ENCODE results near the gene TLK1. TPM values are rescaled to one million over a fixed set of nuclear protein-coding genes. Genes with fewer than 3 reads are reported as not detected.

The TLK1 gene
- total and polyA plus RNA-seq, 7 experiments from 2014 or later = 40.0 to 191 (median 113) TPM

GRCh38 chr2:171173087-171173486, 12.4 kb upstream of the TLK1 start:
- H3K36me3 Mint-ChIP-seq = peaks cover 0 to 3% (median 0%) of the 10 kb centered on the region in 5 donors
- intact Hi-C loops (cut with micrococcal nuclease) = no loop called here
- Histone ChIP-seq H3K36me3 (ENCODE audit: control insufficient read depth in 2 of 3, insufficient read depth in 3 of 3, low read length in 3 of 3) (no peaks in the 10 kb centered on the region), H3K27me3 (ENCODE audit: control insufficient read depth in 2 of 2, insufficient read depth in 2 of 2, low read length in 2 of 2) (no peaks in the 10 kb centered on the region), H3K4me1 (ENCODE audit: control insufficient read depth in 2 of 2, insufficient read depth in 2 of 2, low read length in 2 of 2) (no peaks in the 10 kb centered on the region), H3K4me3 (ENCODE audit: low read length) (no peak overlapping the region), H3K9me3 (ENCODE audit: control insufficient read depth in 2 of 3, low read length in 3 of 3) (no peaks in the 10 kb centered on the region), H3K27ac (ENCODE audit: low read depth, low read length) (no peak overlapping the region)
- H3K4me3 Mint-ChIP-seq = no peak overlapping the region
- peaks cover 0 to 8% (median 2%) of the 10 kb centered on the region in 11 donors for H3K9me3 Mint-ChIP-seq
- no peak for ATAC-seq
- DNase-seq = no peak
- POLR2A ChIA-PET = no interaction called here
- peaks cover 0 to 10% (median 0%) of the 10 kb centered on the region in 7 donors for H3K4me1 Mint-ChIP-seq
- CTCF ChIA-PET = no interaction called here
- H3K27ac Mint-ChIP-seq = peak overlapping the region in 1 of 9 donors; percentile 42
- peaks cover 0 to 2% (median 0%) of the 10 kb centered on the region in 5 donors for H3K27me3 Mint-ChIP-seq

GRCh38 chr2:171171808-171172207, 11.1 kb upstream of the TLK1 start:
- Mint-ChIP-seq H3K36me3 (peaks cover 0 to 3% (median 0%) of the 10 kb centered on the region in 5 donors), H3K4me1 (peaks cover 0 to 10% (median 0%) of the 10 kb centered on the region in 7 donors), H3K27ac (peak overlapping the region in 1 of 9 donors; percentile 60), H3K4me3 (no peak overlapping the region), H3K9me3 (peaks cover 0 to 8% (median 2%) of the 10 kb centered on the region in 11 donors), H3K27me3 (peaks cover 0 to 3% (median 0%) of the 10 kb centered on the region in 5 donors)
- CTCF ChIA-PET = no interaction called here
- Histone ChIP-seq H3K4me1 (ENCODE audit: control insufficient read depth in 2 of 2, insufficient read depth in 2 of 2, low read length in 2 of 2) (no peaks in the 10 kb centered on the region), H3K27ac (ENCODE audit: low read depth, low read length) (no peak overlapping the region), H3K27me3 (ENCODE audit: control insufficient read depth in 2 of 2, insufficient read depth in 2 of 2, low read length in 2 of 2) (no peaks in the 10 kb centered on the region), H3K9me3 (ENCODE audit: control insufficient read depth in 2 of 3, low read length in 3 of 3) (no peaks in the 10 kb centered on the region), H3K36me3 (ENCODE audit: control insufficient read depth in 2 of 3, insufficient read depth in 3 of 3, low read length in 3 of 3) (no peaks in the 10 kb centered on the region), H3K4me3 (ENCODE audit: low read length) (no peak overlapping the region)
- POLR2A ChIA-PET = no interaction called here
- ATAC-seq = no peak
- intact Hi-C loops (cut with micrococcal nuclease) = no loop called here
- no peak for DNase-seq

GRCh38 chr2:171169839-171170238, 9.1 kb upstream of the TLK1 start:
- ChIA-PET POLR2A (no interaction called here), CTCF (no interaction called here)
- ATAC-seq = no peak
- Mint-ChIP-seq H3K27ac (no peak overlapping the region), H3K9me3 (peaks cover 0 to 8% (median 2%) of the 10 kb centered on the region in 11 donors), H3K36me3 (peaks cover 0 to 3% (median 0%) of the 10 kb centered on the region in 5 donors), H3K4me3 (no peak overlapping the region), H3K4me1 (peaks cover 0 to 10% (median 0%) of the 10 kb centered on the region in 7 donors), H3K27me3 (peaks cover 0 to 3% (median 0%) of the 10 kb centered on the region in 5 donors)
- Histone ChIP-seq H3K4me1 (ENCODE audit: control insufficient read depth in 2 of 2, insufficient read depth in 2 of 2, low read length in 2 of 2) (no peaks in the 10 kb centered on the region), H3K9me3 (ENCODE audit: control insufficient read depth in 2 of 3, low read length in 3 of 3) (no peaks in the 10 kb centered on the region), H3K36me3 (ENCODE audit: control insufficient read depth in 2 of 3, insufficient read depth in 3 of 3, low read length in 3 of 3) (no peaks in the 10 kb centered on the region), H3K4me3 (ENCODE audit: low read length) (no peak overlapping the region), H3K27ac (ENCODE audit: low read depth, low read length) (no peak overlapping the region), H3K27me3 (ENCODE audit: control insufficient read depth in 2 of 2, insufficient read depth in 2 of 2, low read length in 2 of 2) (no peaks in the 10 kb centered on the region)
- intact Hi-C loops (cut with micrococcal nuclease) = no loop called here
- DNase-seq = no peak

- Histone ChIP-seq H3K27ac (ENCODE audit: low read depth, low read length) (no peak overlapping the region), H3K27me3 (ENCODE audit: control insufficient read depth in 2 of 2, insufficient read depth in 2 of 2, low read length in 2 of 2) (no peaks in the 10 kb centered on the region), H3K4me1 (ENCODE audit: control insufficient read depth in 2 of 2, insufficient read depth in 2 of 2, low read length in 2 of 2) (no peaks in the 10 kb centered on the region), H3K4me3 (ENCODE audit: low read length) (no peak overlapping the region), H3K9me3 (ENCODE audit: control insufficient read depth in 2 of 3, low read length in 3 of 3) (no peaks in the 10 kb centered on the region), H3K36me3 (ENCODE audit: control insufficient read depth in 2 of 3, insufficient read depth in 3 of 3, low read length in 3 of 3) (no peaks in the 10 kb centered on the region)
- ChIA-PET POLR2A (no interaction called here), CTCF (no interaction called here)
- DNase-seq = no peak
- intact Hi-C loops (cut with micrococcal nuclease) = no loop called here
- peaks cover 0 to 8% (median 2%) of the 10 kb centered on the region in 11 donors for H3K9me3 Mint-ChIP-seq
- no peak overlapping the region for H3K27ac Mint-ChIP-seq
- no peak overlapping the region for H3K4me3 Mint-ChIP-seq
- ATAC-seq = no peak
- peaks cover 0 to 3% (median 0%) of the 10 kb centered on the region in 5 donors for H3K27me3 Mint-ChIP-seq
- H3K36me3 Mint-ChIP-seq = peaks cover 0 to 3% (median 0%) of the 10 kb centered on the region in 5 donors
- peaks cover 0 to 10% (median 0%) of the 10 kb centered on the region in 7 donors for H3K4me1 Mint-ChIP-seq
Observed at GRCh38 chr2:171169333-171169732, 8.6 kb upstream of the TLK1 start.

- Mint-ChIP-seq H3K4me3 (no peak overlapping the region), H3K27ac (no peak overlapping the region), H3K9me3 (peaks cover 0 to 4% (median under 1%) of the 10 kb centered on the region in 11 donors), H3K36me3 (peaks cover 0 to under 1% (median 0%) of the 10 kb centered on the region in 5 donors), H3K27me3 (peaks cover 0 to 3% (median 0%) of the 10 kb centered on the region in 5 donors), H3K4me1 (peaks cover 14 to 22% (median 16%) of the 10 kb centered on the region in 7 donors)
- DNase-seq (no peak), ATAC-seq (no peak)
- Histone ChIP-seq H3K9me3 (ENCODE audit: control insufficient read depth in 2 of 3, low read length in 3 of 3) (no peaks in the 10 kb centered on the region), H3K4me3 (ENCODE audit: low read length) (no peak overlapping the region), H3K27ac (ENCODE audit: low read depth, low read length) (no peak overlapping the region), H3K4me1 (ENCODE audit: control insufficient read depth in 2 of 2, insufficient read depth in 2 of 2, low read length in 2 of 2) (peaks cover 8 to 12% of the 10 kb centered on the region in 2 donors), H3K27me3 (ENCODE audit: control insufficient read depth in 2 of 2, insufficient read depth in 2 of 2, low read length in 2 of 2) (no peaks in the 10 kb centered on the region), H3K36me3 (ENCODE audit: control insufficient read depth in 2 of 3, insufficient read depth in 3 of 3, low read length in 3 of 3) (no peaks in the 10 kb centered on the region)
- ChIA-PET CTCF (no interaction called here), POLR2A (interaction anchor here (1.5 kb wide), 1 partner anchor 249 kb away, joined by 4 read pairs; no protein-coding TSS in a partner anchor)
- intact Hi-C loops (cut with micrococcal nuclease) = no loop called here
Observed at GRCh38 chr2:171167352-171167997, 6.8 kb upstream of the TLK1 start.

- Mint-ChIP-seq H3K4me1 (peaks cover 21 to 28% (median 24%) of the 10 kb centered on the region in 7 donors), H3K36me3 (no peaks in the 10 kb centered on the region), H3K4me3 (no peak overlapping the region), H3K27ac (no peak overlapping the region), H3K27me3 (peaks cover 0 to 3% (median 0%) of the 10 kb centered on the region in 5 donors), H3K9me3 (no peaks in the 10 kb centered on the region)
- intact Hi-C loops (cut with micrococcal nuclease) = no loop called here
- CTCF ChIA-PET = no interaction called here
- ATAC-seq = no peak
- Histone ChIP-seq H3K9me3 (ENCODE audit: control insufficient read depth in 2 of 3, low read length in 3 of 3) (no peaks in the 10 kb centered on the region), H3K27ac (ENCODE audit: low read depth, low read length) (no peak overlapping the region), H3K4me1 (ENCODE audit: control insufficient read depth in 2 of 2, insufficient read depth in 2 of 2, low read length in 2 of 2) (peaks cover 13 to 16% of the 10 kb centered on the region in 2 donors), H3K27me3 (ENCODE audit: control insufficient read depth in 2 of 2, insufficient read depth in 2 of 2, low read length in 2 of 2) (no peaks in the 10 kb centered on the region), H3K4me3 (ENCODE audit: low read length) (no peak overlapping the region), H3K36me3 (ENCODE audit: control insufficient read depth in 2 of 3, insufficient read depth in 3 of 3, low read length in 3 of 3) (no peaks in the 10 kb centered on the region)
- POLR2A ChIA-PET = interaction anchor here (1.5 kb wide), 1 partner anchor 250 kb away, joined by 4 read pairs; no protein-coding TSS in a partner anchor
- DNase-seq = no peak
Observed at GRCh38 chr2:171166328-171166983, 5.8 kb upstream of the TLK1 start.
